ENCODE data around the gene CENPC. TPM values are rescaled to one million over a fixed set of nuclear protein-coding genes. Genes with fewer than 3 reads are reported as not detected.

Gene CENPC
- polyA plus RNA-seq, 1 donor (not counting 4 experiments of a cell fraction or from before 2014, with no cell fraction given), result 7.9 TPM

DNA sequence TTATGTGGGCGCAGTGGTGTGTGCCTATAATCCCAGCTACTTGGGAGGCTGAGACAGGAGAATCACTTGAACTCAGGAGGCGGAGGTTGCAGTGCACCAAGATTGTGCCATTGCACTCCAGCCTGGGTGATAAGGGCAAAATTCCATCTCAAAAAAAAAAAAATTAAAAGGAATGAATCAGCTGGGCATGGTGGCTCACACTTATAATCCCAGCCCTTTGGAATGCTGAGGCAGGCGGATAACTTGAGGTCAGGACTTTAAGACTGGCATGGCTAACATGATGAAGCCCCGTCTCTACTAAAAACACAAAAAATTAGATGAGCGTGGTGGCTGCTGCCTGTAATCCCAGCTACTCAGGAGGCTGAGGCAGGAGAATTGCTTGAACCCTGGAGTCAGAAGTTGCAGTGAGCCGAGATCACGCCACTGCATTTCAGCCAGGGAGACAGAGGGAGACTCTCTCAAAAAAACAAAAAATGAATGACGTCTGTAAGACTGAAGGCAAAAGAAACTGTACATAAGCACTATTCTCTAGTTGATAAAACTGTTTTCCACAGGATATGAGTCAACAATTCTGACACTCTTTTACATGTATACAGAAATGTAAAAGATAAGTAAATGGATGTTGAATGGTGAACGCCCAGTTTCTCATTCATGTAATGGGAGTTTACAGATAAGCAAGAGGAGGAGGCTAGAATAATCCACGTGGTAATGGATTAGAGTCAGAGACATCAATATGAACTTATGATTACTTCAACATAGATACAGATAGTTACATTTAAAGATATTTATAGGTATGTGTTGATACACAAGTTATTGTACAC is 22.2 kb downstream of the CENPC start:
- Histone ChIP-seq H3K9me1 (ENCODE audit: control insufficient read depth, extremely low read depth, insufficient read depth, low read length) (no peaks in the 10 kb centered on the region), H3K4me1 (ENCODE audit: control insufficient read depth, extremely low read depth, insufficient read depth, low read length) (peaks cover 9% of the 10 kb centered on the region), H3K4me2 (ENCODE audit: control insufficient read depth, extremely low read depth, insufficient read depth, low read depth, low read length) (peak overlapping the region; percentile 32), H3K4me3 (ENCODE audit: control insufficient read depth in 2 of 3, extremely low read depth in 1 of 3, insufficient read depth in 2 of 3, low read depth in 1 of 3, low read length in 3 of 3) (no peak overlapping the region), H2AFZ (ENCODE audit: control insufficient read depth, low read length) (no peak overlapping the region), H3K9ac (ENCODE audit: control insufficient read depth, extremely low read depth, insufficient read depth, low read length) (no peak overlapping the region), H3K9me3 (ENCODE audit: control insufficient read depth, low read depth, low read length) (no peaks in the 10 kb centered on the region), H4K20me1 (ENCODE audit: control insufficient read depth, extremely low read depth, insufficient read depth, low read length) (no peaks in the 10 kb centered on the region), H3K27me3 (ENCODE audit: control insufficient read depth, extremely low read depth, insufficient read depth, low read length) (no peaks in the 10 kb centered on the region), H3K27ac (ENCODE audit: control insufficient read depth, insufficient read depth, low read length) (no peak overlapping the region), H3K36me3 (ENCODE audit: control insufficient read depth in 2 of 2, extremely low read depth in 1 of 2, insufficient read depth in 2 of 2, low read length in 2 of 2) (peaks cover 2 to 4% of the 10 kb centered on the region in 2 experiments), H3K79me2 (ENCODE audit: control insufficient read depth, insufficient read depth, low read length) (peaks cover 27% of the 10 kb centered on the region)
- no peak for FAIRE-seq
- no peak for DNase-seq (ENCODE audit: low read depth, low spot score)
- dilution Hi-C loops (cut with MboI; ENCODE audit: extremely low pct_ligation_motif_present, low sequenced_read_pairs), result no loop called here
- no peak for TF ChIP-seq EZH2 (IDR thresholded peaks at IDR 0.05; ENCODE audit: low read length)
- TF ChIP-seq, protein P1, sequence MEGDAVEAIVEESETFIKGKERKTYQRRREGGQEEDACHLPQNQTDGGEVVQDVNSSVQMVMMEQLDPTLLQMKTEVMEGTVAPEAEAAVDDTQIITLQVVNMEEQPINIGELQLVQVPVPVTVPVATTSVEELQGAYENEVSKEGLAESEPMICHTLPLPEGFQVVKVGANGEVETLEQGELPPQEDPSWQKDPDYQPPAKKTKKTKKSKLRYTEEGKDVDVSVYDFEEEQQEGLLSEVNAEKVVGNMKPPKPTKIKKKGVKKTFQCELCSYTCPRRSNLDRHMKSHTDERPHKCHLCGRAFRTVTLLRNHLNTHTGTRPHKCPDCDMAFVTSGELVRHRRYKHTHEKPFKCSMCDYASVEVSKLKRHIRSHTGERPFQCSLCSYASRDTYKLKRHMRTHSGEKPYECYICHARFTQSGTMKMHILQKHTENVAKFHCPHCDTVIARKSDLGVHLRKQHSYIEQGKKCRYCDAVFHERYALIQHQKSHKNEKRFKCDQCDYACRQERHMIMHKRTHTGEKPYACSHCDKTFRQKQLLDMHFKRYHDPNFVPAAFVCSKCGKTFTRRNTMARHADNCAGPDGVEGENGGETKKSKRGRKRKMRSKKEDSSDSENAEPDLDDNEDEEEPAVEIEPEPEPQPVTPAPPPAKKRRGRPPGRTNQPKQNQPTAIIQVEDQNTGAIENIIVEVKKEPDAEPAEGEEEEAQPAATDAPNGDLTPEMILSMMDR (optimal IDR thresholded peaks at IDR 0.05 in 1 of 3, IDR thresholded peaks at IDR 0.05 in 1 of 3, conservative IDR thresholded peaks at IDR 0.05 in 1 of 3; ENCODE audit: extremely low read depth in 1 of 3, insufficient read depth in 2 of 3, low read length in 3 of 3), result no peak

DNA sequence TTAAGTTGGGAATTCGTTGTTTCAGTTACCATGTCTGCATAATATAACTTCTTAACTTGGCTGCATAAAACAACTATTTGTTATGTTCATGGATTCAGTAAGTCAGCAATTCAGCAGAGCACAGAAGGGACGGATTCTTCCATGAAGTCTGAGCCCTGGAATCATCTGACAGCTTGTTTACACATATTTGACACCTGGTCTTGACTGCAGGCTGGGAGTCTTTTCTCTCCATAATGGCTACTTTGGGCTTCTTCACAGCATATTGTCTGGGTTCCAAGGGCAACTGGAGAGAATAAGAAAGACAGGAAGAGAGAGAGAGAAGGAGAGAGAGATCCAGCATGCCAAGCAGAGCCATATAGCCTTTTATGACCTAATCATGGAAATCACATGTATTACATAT is 23.1 kb downstream of the CENPC start:
- Histone ChIP-seq H3K4me1 (ENCODE audit: control insufficient read depth, extremely low read depth, insufficient read depth, low read length) (peaks cover 9% of the 10 kb centered on the region), H3K9me1 (ENCODE audit: control insufficient read depth, extremely low read depth, insufficient read depth, low read length) (no peaks in the 10 kb centered on the region), H3K36me3 (ENCODE audit: control insufficient read depth in 2 of 2, extremely low read depth in 1 of 2, insufficient read depth in 2 of 2, low read length in 2 of 2) (peaks cover 0 to 4% of the 10 kb centered on the region in 2 experiments), H3K4me3 (ENCODE audit: control insufficient read depth in 2 of 3, extremely low read depth in 1 of 3, insufficient read depth in 2 of 3, low read depth in 1 of 3, low read length in 3 of 3) (no peak overlapping the region), H3K4me2 (ENCODE audit: control insufficient read depth, extremely low read depth, insufficient read depth, low read depth, low read length) (no peak overlapping the region), H3K27me3 (ENCODE audit: control insufficient read depth, extremely low read depth, insufficient read depth, low read length) (no peaks in the 10 kb centered on the region), H2AFZ (ENCODE audit: control insufficient read depth, low read length) (no peak overlapping the region), H3K79me2 (ENCODE audit: control insufficient read depth, insufficient read depth, low read length) (peaks cover 24% of the 10 kb centered on the region), H3K27ac (ENCODE audit: control insufficient read depth, insufficient read depth, low read length) (no peak overlapping the region), H4K20me1 (ENCODE audit: control insufficient read depth, extremely low read depth, insufficient read depth, low read length) (no peaks in the 10 kb centered on the region), H3K9ac (ENCODE audit: control insufficient read depth, extremely low read depth, insufficient read depth, low read length) (no peak overlapping the region), H3K9me3 (ENCODE audit: control insufficient read depth, low read depth, low read length) (no peaks in the 10 kb centered on the region)
- TF ChIP-seq, protein P1 (optimal IDR thresholded peaks at IDR 0.05 in 1 of 3, IDR thresholded peaks at IDR 0.05 in 1 of 3, conservative IDR thresholded peaks at IDR 0.05 in 1 of 3; ENCODE audit: extremely low read depth in 1 of 3, insufficient read depth in 2 of 3, low read length in 3 of 3), result no peak
- no peak for TF ChIP-seq EZH2 (IDR thresholded peaks at IDR 0.05; ENCODE audit: low read length)
- DNase-seq (ENCODE audit: low read depth, low spot score) (no peak), FAIRE-seq (no peak)
- dilution Hi-C loops (cut with MboI; ENCODE audit: extremely low pct_ligation_motif_present, low sequenced_read_pairs), result no loop called here
